Tibial artery (tissue), 4 donors: ENCODE measurements around the gene SNX10.

Experiments used
- DNase-seq, 2 donors: peaks; one replicate each; pipeline ENCODE4 v3.0.0-alpha.2; 2019
- H3K27ac ChIP-seq, 2 donors: fragments of 200-600 bp; sonication (generic) in 1 of 2; 1 replicate in 1 of 2; 2 replicates in 1 of 2; pipeline ENCODE4 v1.5.1; 2018 to 2019; ENCODE audit warnings: mild to moderate bottlenecking in 1 of 2
- H3K27me3 ChIP-seq, 2 donors: fragments of 200-600 bp; sonication (generic) in 1 of 2; one replicate each; pipeline versions ENCODE4 v1.5.1 to v1.6.0; 2016 to 2019
- H3K36me3 ChIP-seq, 3 donors: fragments of 200-600 bp; sonication (generic) in 2 of 3; one replicate each; pipeline ENCODE4 v1.5.1; 2016 to 2019; ENCODE audit warnings: mild to moderate bottlenecking in 2 of 3
- H3K4me1 ChIP-seq, 4 donors: fragments of 200-600 bp; sonication (generic) in 2 of 4; 1 replicate in 3 of 4; 2 replicates in 1 of 4; pipeline ENCODE4 v1.5.1; 2016 to 2019
- H3K4me3 ChIP-seq, 2 donors: fragments of 200-600 bp; sonication (generic) in 1 of 2; 1 replicate in 1 of 2; 2 replicates in 1 of 2; pipeline ENCODE4 v1.5.1; 2018 to 2019; ENCODE audit warnings: mild to moderate bottlenecking in 2 of 2
- H3K9me3 ChIP-seq, 3 donors: fragments of 200-600 bp; sonication (generic) in 1 of 3; one replicate each; pipeline ENCODE4 v1.5.1; 2016 to 2019
- CTCF ChIP-seq, 2 experiments: fragments of 200-600 bp in 1 of 2; fragments of 450-650 bp in 1 of 2; IDR thresholded peaks; one replicate each; pipeline ENCODE4 v1.5.1; 2017 to 2019; ENCODE audit warnings: antibody characterized with exemption in 2 of 2, mild to moderate bottlenecking in 1 of 2, moderate library complexity in 1 of 2
- intact Hi-C: fragments of 100-400 bp; cut with DNase I; formaldehyde crosslinking; loops from one replicate; pipeline ENCODE4 v1.15.0; 2023; ENCODE audit warnings: low total_unique reads

SNX10 gene

GRCh38 chr7:26331789-26332188 lies 40.1 kb downstream of the SNX10 start:
- no peak overlapping the region for H3K4me3 ChIP-seq
- TF ChIP-seq CTCF (IDR thresholded peaks at IDR 0.05): no peak
- no peaks in the 10 kb centered on the region for H3K4me1 ChIP-seq
- no peaks in the 10 kb centered on the region for H3K27me3 ChIP-seq
- no peaks in the 10 kb centered on the region for H3K36me3 ChIP-seq
- no peaks in the 10 kb centered on the region for H3K9me3 ChIP-seq
- intact Hi-C loops: no loop called here
- H3K27ac ChIP-seq: no peak overlapping the region
- no peak for DNase-seq

GRCh38 chr7:26332698-26333097 lies 41.0 kb downstream of the SNX10 start:
- no peaks in the 10 kb centered on the region for H3K9me3 ChIP-seq
- H3K4me1 ChIP-seq: no peaks in the 10 kb centered on the region
- H3K36me3 ChIP-seq: no peaks in the 10 kb centered on the region
- H3K4me3 ChIP-seq: no peak overlapping the region
- no peak for DNase-seq
- TF ChIP-seq CTCF (IDR thresholded peaks at IDR 0.05): no peak
- no peaks in the 10 kb centered on the region for H3K27me3 ChIP-seq
- intact Hi-C loops: no loop called here
- H3K27ac ChIP-seq: no peak overlapping the region

- Histone ChIP-seq H3K9me3 (no peaks in the 10 kb centered on the region), H3K36me3 (no peaks in the 10 kb centered on the region), H3K27ac (no peak overlapping the region), H3K4me1 (no peaks in the 10 kb centered on the region), H3K27me3 (no peaks in the 10 kb centered on the region), H3K4me3 (no peak overlapping the region)
- no peak for TF ChIP-seq CTCF (IDR thresholded peaks at IDR 0.05)
- no peak for DNase-seq
- intact Hi-C loops: no loop called here
These were observed 42.7 kb downstream of the SNX10 start for GRCh38 chr7:26334166-26334859.

GRCh38 chr7:26337232-26337865 lies 45.7 kb downstream of the SNX10 start:
- Histone ChIP-seq H3K36me3 (no peaks in the 10 kb centered on the region), H3K27ac (no peak overlapping the region), H3K27me3 (peaks cover 0 to 8% of the 10 kb centered on the region in 2 donors), H3K9me3 (no peaks in the 10 kb centered on the region), H3K4me3 (no peak overlapping the region), H3K4me1 (no peaks in the 10 kb centered on the region)
- no peak for DNase-seq
- intact Hi-C loops: no loop called here
- TF ChIP-seq CTCF (IDR thresholded peaks at IDR 0.05): no peak

GRCh38 chr7:26340476-26341018 lies 48.9 kb downstream of the SNX10 start:
- Histone ChIP-seq H3K9me3 (no peaks in the 10 kb centered on the region), H3K36me3 (no peaks in the 10 kb centered on the region), H3K4me1 (no peaks in the 10 kb centered on the region), H3K4me3 (no peak overlapping the region), H3K27me3 (peaks cover 0 to 8% of the 10 kb centered on the region in 2 donors), H3K27ac (no peak overlapping the region)
- no peak for DNase-seq
- intact Hi-C loops: no loop called here
- no peak for TF ChIP-seq CTCF (IDR thresholded peaks at IDR 0.05)
